ENCODE results near the gene TAB2. TPM values are rescaled to one million over a fixed set of nuclear protein-coding genes. Genes with fewer than 3 reads are reported as not detected.

Gene TAB2
- total RNA-seq, 4 donors from 2014 or later, result 49.8 to 81.8 (median 74.1) TPM

DNA sequence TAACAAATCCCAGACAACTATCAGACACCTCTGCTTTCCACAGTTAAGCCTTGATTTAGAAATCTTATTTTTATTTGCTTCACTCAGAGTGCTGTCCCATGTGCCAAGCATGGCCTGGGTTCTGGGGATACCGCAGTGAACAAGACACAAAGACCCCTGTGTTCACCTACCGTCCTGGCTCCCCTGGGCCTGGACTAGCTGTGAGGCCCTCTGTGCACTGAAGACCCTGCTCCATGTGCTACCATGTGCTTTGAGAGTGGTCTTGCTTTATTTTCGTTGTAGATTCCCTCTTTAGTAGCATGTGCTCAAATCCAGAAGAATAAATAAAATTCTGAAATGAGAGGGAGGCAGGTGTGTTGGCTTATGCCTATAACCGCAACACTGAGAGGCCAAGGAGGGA, 105.1 kb downstream of the TAB2 start:
- no peak for TF ChIP-seq EP300 (IDR thresholded peaks at IDR 0.05)
- TF ChIP-seq POLR2AphosphoS5 (IDR thresholded peaks at IDR 0.05), result no peak
- TF ChIP-seq, protein P1, sequence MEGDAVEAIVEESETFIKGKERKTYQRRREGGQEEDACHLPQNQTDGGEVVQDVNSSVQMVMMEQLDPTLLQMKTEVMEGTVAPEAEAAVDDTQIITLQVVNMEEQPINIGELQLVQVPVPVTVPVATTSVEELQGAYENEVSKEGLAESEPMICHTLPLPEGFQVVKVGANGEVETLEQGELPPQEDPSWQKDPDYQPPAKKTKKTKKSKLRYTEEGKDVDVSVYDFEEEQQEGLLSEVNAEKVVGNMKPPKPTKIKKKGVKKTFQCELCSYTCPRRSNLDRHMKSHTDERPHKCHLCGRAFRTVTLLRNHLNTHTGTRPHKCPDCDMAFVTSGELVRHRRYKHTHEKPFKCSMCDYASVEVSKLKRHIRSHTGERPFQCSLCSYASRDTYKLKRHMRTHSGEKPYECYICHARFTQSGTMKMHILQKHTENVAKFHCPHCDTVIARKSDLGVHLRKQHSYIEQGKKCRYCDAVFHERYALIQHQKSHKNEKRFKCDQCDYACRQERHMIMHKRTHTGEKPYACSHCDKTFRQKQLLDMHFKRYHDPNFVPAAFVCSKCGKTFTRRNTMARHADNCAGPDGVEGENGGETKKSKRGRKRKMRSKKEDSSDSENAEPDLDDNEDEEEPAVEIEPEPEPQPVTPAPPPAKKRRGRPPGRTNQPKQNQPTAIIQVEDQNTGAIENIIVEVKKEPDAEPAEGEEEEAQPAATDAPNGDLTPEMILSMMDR (IDR thresholded peaks at IDR 0.05), result no peak
- no peak for TF ChIP-seq POLR2A (IDR thresholded peaks at IDR 0.05)
- no peak for DNase-seq (ENCODE audit: low spot score in 2 of 2)
- no peaks in the 10 kb centered on the region for H3K27me3 ChIP-seq
- WGBS, result 92% methylated on average over 4 of the region's 4 CpGs
- no peaks in the 10 kb centered on the region for H3K36me3 ChIP-seq
- H3K27ac ChIP-seq, result no peak overlapping the region
- no peak overlapping the region for H3K4me3 ChIP-seq
- H3K9me3 ChIP-seq, result no peaks in the 10 kb centered on the region
- H3K4me1 ChIP-seq, result no peaks in the 10 kb centered on the region

DNA sequence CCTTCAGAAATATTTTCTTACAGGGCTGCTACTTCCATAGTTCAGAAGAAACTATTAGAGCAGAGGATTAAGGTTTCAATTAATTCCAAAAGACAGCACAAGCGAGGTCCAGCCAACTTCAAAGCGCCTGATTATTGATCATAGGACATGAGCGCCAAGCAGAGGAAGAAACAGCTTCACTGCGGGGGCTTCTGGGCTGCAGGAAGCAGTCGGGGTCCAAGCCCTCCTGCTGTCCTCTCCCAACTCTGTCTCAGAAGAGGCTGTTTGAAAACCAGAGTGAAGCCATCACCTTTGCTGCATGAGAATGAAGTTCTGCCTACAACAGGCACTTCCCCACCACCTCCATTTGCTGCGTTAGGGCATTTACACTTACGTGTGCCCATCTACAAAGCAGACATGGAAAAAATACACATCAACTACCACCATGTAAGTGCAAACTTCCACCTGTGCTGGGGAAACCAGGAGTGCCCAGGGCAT, 106.5 kb downstream of the TAB2 start:
- DNase-seq (ENCODE audit: low spot score in 2 of 2), result no peak
- peak overlapping the region; percentile 21 for H3K27ac ChIP-seq
- no peak for TF ChIP-seq POLR2AphosphoS5 (IDR thresholded peaks at IDR 0.05)
- no peak for TF ChIP-seq EP300 (IDR thresholded peaks at IDR 0.05)
- TF ChIP-seq POLR2A (IDR thresholded peaks at IDR 0.05), result no peak
- TF ChIP-seq, protein P1 (IDR thresholded peaks at IDR 0.05), result no peak

DNA sequence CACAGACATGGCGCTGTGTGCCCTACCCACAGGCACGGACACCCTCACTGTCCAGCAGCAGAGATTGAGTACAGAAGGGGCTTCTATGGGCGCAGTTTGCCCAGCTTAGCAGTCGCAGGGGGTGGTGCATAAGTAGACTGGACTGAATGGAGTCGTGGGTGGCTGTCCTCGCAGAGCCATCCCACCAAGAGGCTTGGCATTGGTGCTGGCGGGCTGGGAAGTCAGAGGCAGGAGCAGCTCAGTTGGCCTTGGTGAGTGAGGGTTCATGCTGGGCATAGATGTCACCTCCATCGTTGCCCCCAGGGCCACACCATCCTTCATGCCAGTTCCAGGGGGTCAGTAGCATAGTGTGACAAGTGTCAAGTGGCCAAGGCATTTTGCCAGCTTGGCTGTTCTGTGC, 107.7 kb downstream of the TAB2 start:
- no peak for DNase-seq (ENCODE audit: low spot score in 2 of 2)

More for the DNA sequence above, 106.5 kb downstream of the TAB2 start:
- H3K27me3 ChIP-seq, result no peaks in the 10 kb centered on the region
- no peaks in the 10 kb centered on the region for H3K36me3 ChIP-seq
- H3K4me1 ChIP-seq, result no peaks in the 10 kb centered on the region
- no peaks in the 10 kb centered on the region for H3K9me3 ChIP-seq
- 63% methylated on average over 7 of the region's 7 CpGs for WGBS
- H3K4me3 ChIP-seq, result no peak overlapping the region

DNA sequence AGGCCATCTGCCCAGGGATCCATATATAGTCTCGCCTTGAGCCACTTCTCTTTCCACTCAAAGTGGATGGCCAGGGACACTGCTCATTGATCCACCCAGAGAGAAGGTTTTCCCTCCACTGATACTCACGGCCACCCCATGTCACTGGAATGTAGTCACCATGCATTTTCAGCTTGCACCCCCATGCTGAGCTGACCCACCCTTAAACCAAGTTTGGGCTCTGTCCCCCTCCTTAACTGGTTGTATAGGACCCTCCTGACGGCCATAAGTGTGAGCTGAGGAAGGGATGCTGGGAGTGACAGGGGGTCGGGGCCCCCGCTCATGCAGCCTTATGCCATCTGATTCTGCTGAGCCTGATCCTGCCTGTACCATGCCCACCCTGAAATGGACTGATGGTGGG, 108.2 kb downstream of the TAB2 start:
- H3K9me3 ChIP-seq, result no peaks in the 10 kb centered on the region
- no peaks in the 10 kb centered on the region for H3K27me3 ChIP-seq
- no peak overlapping the region for H3K4me3 ChIP-seq
- 99% methylated on average over 5 of the region's 5 CpGs for WGBS
- DNase-seq (ENCODE audit: low spot score in 2 of 2), result no peak
- no peak for TF ChIP-seq POLR2A (IDR thresholded peaks at IDR 0.05)
- TF ChIP-seq, protein P1 (IDR thresholded peaks at IDR 0.05), result no peak
- no peak for TF ChIP-seq EP300 (IDR thresholded peaks at IDR 0.05)
- TF ChIP-seq POLR2AphosphoS5 (IDR thresholded peaks at IDR 0.05), result no peak
- H3K4me1 ChIP-seq, result no peaks in the 10 kb centered on the region
- H3K36me3 ChIP-seq, result no peaks in the 10 kb centered on the region
- H3K27ac ChIP-seq, result no peak overlapping the region

More for the DNA sequence above, 107.7 kb downstream of the TAB2 start:
- 92% methylated on average over 5 of the region's 8 CpGs for WGBS
- Histone ChIP-seq H3K27me3 (no peaks in the 10 kb centered on the region), H3K36me3 (no peaks in the 10 kb centered on the region), H3K27ac (no peak overlapping the region), H3K9me3 (no peaks in the 10 kb centered on the region), H3K4me3 (no peak overlapping the region), H3K4me1 (no peaks in the 10 kb centered on the region)
- no peak for TF ChIP-seq EP300 (IDR thresholded peaks at IDR 0.05)
- no peak for TF ChIP-seq POLR2A (IDR thresholded peaks at IDR 0.05)
- TF ChIP-seq, protein P1 (IDR thresholded peaks at IDR 0.05), result no peak
- TF ChIP-seq POLR2AphosphoS5 (IDR thresholded peaks at IDR 0.05), result no peak

DNA sequence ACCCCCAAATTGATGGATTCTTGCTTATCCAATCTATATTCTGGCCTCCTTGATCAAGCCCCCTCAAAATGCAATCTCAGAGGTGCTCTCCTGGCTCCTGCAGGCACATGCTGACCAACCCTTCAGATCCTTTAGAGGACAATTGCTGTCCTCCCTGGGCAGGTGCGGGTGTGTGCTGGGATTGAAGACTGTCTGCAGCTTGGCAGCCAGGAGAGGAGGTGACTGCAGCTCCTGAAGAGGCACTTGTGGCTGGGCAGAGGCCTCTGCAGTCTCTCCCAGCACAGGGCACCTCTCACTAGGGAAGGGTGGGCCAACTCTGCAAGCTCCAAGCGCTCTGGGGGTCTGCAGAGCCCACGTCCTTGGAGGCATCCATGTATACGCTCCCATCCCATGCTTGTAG, 111.1 kb downstream of the TAB2 start:
- no peaks in the 10 kb centered on the region for H3K36me3 ChIP-seq
- WGBS, result 95% methylated on average over 4 of the region's 4 CpGs
- TF ChIP-seq, protein P1 (IDR thresholded peaks at IDR 0.05), result no peak
- TF ChIP-seq POLR2AphosphoS5 (IDR thresholded peaks at IDR 0.05), result no peak
- TF ChIP-seq EP300 (IDR thresholded peaks at IDR 0.05), result no peak

More for the DNA sequence above, 111.1 kb downstream of the TAB2 start:
- Histone ChIP-seq H3K4me1 (peaks cover 5% of the 10 kb centered on the region), H3K4me3 (no peak overlapping the region), H3K9me3 (no peaks in the 10 kb centered on the region), H3K27me3 (no peaks in the 10 kb centered on the region), H3K27ac (no peak overlapping the region)
- no peak for DNase-seq (ENCODE audit: low spot score in 2 of 2)

All from suprapubic skin (tissue), 4 donors.